Measurements from ENCODE around the gene NF1.
"Not testable (repeated sequence)": the region's sequence is repeated elsewhere in the genome, so short reads cannot be mapped to it uniquely, and the experiment has no call there.

The NF1 gene

DNA sequence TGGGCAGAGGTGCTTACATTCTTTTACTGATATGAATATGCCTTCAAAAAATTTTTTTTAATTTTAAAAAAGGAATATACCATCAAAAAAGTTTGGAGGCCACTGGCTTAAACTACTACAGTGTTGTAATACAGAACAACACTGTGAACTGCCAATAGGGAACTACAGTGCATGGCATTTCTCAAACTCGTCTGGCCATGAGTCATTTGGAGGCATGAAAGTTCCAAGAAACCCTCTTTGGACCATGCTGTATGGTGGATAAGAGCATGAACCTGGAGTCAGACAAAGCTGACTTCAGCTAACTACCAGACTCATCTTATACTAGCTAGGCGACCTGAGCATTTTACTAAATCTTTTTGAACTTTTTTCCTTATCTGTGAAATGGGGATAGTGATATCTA lies 9.2 kb upstream of the NF1 start:
- no peak for DNase-seq (ENCODE audit: low read depth in 2 of 2, low spot score in 1 of 2)

GRCh38 chr17:31089471-31089870 lies 5.3 kb upstream of the NF1 start:
- DNase-seq (ENCODE audit: low read depth in 2 of 2, low spot score in 1 of 2) = no peak

- not testable (repeated sequence) for DNase-seq (ENCODE audit: low read depth in 2 of 2, low spot score in 1 of 2)
Measured at GRCh38 chr17:31090650-31091049, 4.1 kb upstream of the NF1 start.

GRCh38 chr17:31092475-31093064 lies 2.2 kb upstream of the NF1 start:
- no peak for DNase-seq (ENCODE audit: low read depth in 2 of 2, low spot score in 1 of 2)

- no peak for DNase-seq (ENCODE audit: low read depth in 2 of 2, low spot score in 1 of 2)
Measured at GRCh38 chr17:31093866-31094599, 744 bp upstream of the NF1 start.

DNA sequence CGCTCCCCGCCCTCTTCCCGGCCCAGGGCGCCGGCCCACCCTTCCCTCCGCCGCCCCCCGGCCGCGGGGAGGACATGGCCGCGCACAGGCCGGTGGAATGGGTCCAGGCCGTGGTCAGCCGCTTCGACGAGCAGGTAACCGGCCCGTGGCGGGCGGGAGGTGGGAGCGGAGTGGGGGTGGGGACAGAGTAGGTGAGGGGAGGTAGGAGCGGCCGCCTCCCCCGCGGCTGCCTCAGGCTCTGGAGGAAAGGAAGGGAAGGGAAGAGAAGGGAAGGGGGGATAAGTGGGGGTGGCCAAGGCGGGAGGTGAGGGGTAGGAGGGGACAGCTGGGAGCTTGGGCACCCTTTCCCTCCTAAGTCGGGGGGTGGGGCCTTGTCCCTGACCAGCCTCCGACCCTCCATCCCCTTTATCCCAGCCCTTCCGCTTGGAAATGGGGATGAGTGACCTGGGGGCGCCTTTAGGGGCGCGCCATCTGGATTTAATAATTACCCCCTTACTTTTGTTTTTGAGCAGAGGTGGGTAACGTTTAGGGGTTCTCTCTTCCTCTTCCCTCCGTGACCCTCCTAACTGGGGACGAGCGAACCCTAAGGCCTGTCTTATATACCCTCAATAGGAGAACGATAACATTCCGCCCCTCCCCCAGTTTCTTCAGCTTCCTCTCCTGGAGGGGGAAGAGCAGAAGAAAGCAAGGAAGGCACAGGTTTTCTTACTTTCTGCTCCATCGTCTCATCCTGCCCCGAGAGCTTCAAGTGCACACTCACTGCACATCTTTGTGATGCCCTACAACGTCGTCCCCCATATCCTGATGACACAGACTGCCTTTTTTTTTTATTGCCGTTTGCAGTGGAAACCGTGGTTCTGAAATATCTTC lies 694 bp downstream of the NF1 start:
- DNase-seq (ENCODE audit: low read depth in 2 of 2, low spot score in 1 of 2) = peak in 1 of 2 donors; percentile 4

DNA sequence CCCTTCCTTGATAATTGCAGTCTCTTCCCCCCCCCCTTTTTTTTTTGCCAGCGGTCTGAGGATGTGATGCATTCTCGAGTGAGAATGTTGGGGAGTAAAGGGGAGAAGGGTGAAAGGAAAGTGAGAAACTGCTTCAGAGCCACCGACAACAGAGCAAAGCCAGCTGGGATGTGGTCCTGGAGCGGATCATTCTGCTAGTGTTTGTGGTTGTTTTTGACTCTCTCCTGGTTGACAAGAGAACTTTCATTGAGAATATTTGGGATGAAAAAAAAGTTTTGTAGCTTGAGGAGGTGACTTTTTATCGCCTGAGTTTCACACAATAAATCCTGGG lies 1.3 kb downstream of the NF1 start:
- DNase-seq (ENCODE audit: low read depth in 2 of 2, low spot score in 1 of 2) = no peak

GRCh38 chr17:31099016-31099415 lies 4.2 kb downstream of the NF1 start:
- no peak for DNase-seq (ENCODE audit: low read depth in 2 of 2, low spot score in 1 of 2)

DNA sequence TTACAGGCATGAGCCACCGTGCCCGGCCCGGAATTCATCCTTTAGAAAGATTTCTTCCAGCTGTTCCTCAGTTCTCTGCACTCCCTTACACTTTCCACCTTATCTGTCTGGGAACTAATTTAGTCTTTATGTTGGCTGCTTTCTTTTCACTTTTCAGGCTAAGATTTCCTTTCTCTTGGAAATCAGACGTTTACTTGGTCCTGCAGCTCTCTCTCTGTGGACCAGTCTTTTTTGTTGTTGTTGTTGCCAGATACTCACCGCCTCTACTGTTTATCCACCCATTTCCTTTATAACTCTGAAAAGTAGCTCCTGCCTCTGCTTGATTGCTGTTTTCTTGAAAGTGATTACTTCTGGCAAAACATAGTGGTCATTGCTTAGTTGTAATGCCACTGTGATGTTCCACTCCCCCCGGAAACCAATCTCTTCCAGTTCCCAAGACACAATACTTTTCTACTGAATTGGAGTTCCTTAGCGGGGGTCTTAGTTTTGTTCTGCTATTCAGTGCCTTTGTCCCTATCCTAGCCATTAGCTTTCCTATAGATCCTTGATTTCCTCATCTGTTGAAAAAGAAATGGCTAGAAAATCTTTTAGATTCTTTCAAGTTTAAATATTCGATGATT lies 6.2 kb downstream of the NF1 start:
- no peak for DNase-seq (ENCODE audit: low read depth in 2 of 2, low spot score in 1 of 2)

- DNase-seq (ENCODE audit: low read depth in 2 of 2, low spot score in 1 of 2) = no peak
Measured at GRCh38 chr17:31101943-31102342, 7.2 kb downstream of the NF1 start.

GRCh38 chr17:31105991-31106390 lies 11.2 kb downstream of the NF1 start:
- no peak for DNase-seq (ENCODE audit: low read depth in 2 of 2, low spot score in 1 of 2)

- no peak for DNase-seq (ENCODE audit: low read depth in 2 of 2, low spot score in 1 of 2)
Measured at GRCh38 chr17:31111183-31111582, 16.4 kb downstream of the NF1 start.

- no peak for DNase-seq (ENCODE audit: low read depth in 2 of 2, low spot score in 1 of 2)
Measured at GRCh38 chr17:31112001-31112661, 17.4 kb downstream of the NF1 start.

- not testable (repeated sequence) for DNase-seq (ENCODE audit: low read depth in 2 of 2, low spot score in 1 of 2)
Measured at GRCh38 chr17:31113368-31113767, 18.6 kb downstream of the NF1 start.

DNA sequence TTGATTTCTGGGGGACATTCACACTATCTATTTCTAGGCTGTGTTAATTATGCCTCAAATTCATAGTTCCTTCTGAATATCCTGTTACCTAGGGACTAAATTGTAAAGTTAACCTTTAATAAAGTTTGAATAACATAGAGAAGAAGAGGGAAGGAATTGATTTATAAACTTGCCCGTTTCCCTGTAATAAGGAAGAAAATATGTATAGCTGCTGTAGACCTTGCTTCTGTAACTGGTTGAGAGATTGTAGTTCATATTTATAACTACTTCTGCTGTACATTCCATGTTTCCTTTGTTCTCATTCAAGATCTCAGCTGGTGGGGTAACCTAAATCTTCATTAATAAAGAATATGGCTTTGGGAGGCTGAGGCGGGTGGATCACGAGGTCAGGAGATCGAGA lies 19.2 kb downstream of the NF1 start:
- DNase-seq (ENCODE audit: low read depth in 2 of 2, low spot score in 1 of 2) = no peak

- no peak for DNase-seq (ENCODE audit: low read depth in 2 of 2, low spot score in 1 of 2)
Measured at GRCh38 chr17:31114956-31115555, 20.3 kb downstream of the NF1 start.

- no peak for DNase-seq (ENCODE audit: low read depth in 2 of 2, low spot score in 1 of 2)
Measured at GRCh38 chr17:31116167-31116566, 21.4 kb downstream of the NF1 start.

DNA sequence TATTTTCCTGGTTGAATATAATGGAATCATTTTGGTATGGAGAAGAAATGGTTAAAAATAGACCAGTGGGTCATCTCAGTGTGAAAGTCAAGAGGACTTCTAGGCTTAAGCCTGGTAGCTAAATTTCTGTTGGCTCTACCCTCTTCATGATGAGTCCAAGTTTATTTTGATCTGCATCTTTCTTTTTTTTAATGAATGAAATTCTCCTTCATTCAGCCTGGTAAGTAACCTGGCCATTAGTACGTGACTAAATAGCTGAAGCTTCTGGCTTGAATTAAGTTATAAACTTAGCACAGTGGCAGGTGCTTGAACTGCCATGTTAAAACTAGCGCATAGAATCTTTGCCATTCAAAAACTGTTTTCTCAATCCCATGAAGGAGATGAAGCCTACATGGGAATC lies 28.0 kb downstream of the NF1 start:
- DNase-seq (ENCODE audit: low read depth in 2 of 2, low spot score in 1 of 2) = no peak

- DNase-seq (ENCODE audit: low read depth in 2 of 2, low spot score in 1 of 2) = no peak
Measured at GRCh38 chr17:31126318-31126717, 31.5 kb downstream of the NF1 start.

DNA sequence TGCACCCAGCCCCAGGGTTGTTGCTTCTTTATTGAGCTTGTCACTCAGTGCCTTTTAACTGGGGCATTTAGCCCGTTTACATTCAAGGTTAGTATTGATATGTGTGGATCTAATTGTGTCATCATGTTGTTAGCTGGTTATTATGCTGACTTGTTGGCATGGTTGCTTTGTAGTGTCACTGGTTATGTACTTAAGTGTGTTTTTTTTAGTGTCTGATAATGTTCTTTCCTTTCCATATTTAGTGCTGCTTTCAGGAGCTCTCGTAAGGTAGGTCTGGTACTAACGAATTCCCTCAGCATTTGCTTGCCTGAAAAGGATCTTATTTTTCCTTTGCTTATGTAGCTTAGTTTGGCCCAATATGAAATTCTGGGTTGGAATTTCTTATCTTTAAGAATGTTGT lies 33.5 kb downstream of the NF1 start:
- no peak for DNase-seq (ENCODE audit: low read depth in 2 of 2, low spot score in 1 of 2)

Data from stimulated activated CD8-positive, alpha-beta memory T cell treated with anti-CD3 and anti-CD28 coated beads, Interleukin-4, amount 100 ng/mL, for 1 hour (primary cell).